Measurements from ENCODE around the gene ZNF385A.
"Not testable (repeated sequence)": the region's sequence is repeated elsewhere in the genome, so short reads cannot be mapped to it uniquely, and the experiment has no call there.

- not testable (repeated sequence) for TF ChIP-seq CTCF, POLR2A (IDR thresholded peaks at IDR 0.05)
Observed at GRCh38 chr12:54325442-54326109, 59.0 kb downstream of the ZNF385A start.
